Activated CD4-positive, CD25-positive, alpha-beta regulatory T cell treated with anti-CD3 and anti-CD28 coated beads, Interleukin-2, amount 50 U/mL, for 16 hours (primary cell): ENCODE data around the gene UBL5.
"Not testable (repeated sequence)": the region's sequence is repeated elsewhere in the genome, so short reads cannot be mapped to it uniquely, and the experiment has no call there.

Source experiments
- DNase-seq: peaks from one replicate; pipeline ENCODE4 v3.0.0-alpha.2; 2020; ENCODE audit warnings: low read depth, low spot score

The UBL5 gene

DNA sequence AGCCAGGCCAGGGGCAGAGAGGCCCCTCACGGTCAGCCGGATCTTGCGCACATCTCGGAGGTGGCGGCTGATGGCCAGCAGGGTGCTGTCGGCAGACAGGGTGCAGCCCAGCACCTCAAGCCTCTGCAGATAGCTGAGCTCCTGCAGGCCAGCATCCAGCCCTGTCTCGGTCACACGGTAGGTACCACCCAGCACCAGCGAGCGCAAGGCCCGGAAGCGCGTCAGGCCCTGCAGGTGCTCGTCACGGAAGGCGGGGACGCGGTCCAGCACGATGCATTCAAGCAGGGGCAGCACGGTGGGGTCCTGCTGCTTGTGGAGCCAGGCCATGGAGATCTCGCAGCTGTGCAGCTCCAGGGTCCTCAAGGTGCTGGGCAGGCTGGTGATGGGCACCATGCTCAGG lies 16.6 kb upstream of the UBL5 start:
- no peak for DNase-seq

DNA sequence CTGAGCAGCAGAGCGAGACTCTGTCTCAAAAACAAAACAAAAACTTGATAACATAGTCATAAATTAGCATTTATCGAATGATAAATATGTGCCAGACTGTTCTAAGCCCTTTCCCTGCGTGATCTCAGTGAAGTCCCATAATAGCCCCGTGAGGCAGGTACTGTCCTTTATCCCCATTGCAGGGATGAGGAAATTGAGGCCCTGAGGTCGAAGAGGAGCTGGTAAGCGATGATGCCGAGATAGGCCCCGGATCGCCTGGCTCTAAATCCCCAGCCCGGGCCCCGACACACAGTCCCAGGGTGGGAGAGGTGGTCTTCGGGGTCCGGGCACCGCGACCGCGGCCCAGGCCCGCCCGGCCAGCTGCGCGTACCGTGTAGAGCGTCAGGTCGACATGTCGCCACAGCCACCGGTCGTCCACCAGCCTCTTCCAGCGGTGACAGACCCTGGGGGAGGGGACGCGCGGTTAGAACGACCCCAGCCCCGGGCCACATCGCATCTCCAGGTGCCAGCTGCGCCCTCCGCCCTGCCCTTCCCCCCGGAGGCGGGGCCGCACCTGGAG lies 9.5 kb upstream of the UBL5 start:
- DNase-seq = no peak

DNA sequence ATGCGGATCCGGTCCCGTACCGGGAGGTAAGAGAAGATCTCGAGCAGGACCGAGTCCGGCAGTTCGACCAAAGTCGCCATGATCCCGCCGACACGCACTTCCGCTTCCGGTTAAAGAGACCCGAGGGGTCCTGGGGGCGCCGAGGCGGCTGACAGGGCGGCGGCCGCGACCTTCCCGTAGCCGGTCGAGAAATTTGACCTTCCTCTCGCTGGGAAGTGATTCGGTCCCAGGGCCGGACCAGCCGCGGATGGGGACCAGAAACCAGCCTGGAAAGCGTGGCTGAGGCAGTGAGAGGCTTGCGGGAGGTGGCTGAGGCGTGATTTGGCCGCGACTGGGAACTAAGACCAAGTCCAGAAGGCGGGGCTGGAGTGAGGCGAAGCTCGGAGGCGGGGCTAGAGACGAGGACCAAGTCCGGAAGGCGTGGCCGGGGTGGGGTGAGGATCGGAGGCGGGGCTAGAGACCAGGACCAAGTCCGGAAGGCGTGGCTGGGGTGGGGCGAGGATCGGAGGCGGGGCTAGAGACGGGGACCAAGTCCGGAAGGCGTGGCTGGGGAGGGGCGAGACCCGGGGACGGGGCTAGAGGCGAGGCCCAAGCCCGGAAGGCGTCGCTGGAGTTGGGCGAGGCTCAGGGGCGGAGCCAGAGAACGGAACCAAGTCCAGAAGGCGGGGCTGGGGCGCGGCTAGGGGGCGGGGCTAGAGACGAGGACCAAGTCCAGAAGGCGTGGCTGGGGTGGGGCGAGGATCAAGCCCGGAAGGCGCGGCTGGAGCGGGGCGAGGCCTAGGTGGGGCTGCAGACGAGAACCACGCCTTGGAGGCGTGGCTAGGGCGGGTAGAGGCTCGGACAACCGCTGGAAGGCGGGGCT lies 8.8 kb upstream of the UBL5 start, which contains the start of gene FBXL12:
TSS of gene FBXL12 (minus strand) at position 346 of the 862 bp plus-strand sequence. CDS start at position 80, 266 bp downstream.
- peak; percentile 100 for DNase-seq

DNA sequence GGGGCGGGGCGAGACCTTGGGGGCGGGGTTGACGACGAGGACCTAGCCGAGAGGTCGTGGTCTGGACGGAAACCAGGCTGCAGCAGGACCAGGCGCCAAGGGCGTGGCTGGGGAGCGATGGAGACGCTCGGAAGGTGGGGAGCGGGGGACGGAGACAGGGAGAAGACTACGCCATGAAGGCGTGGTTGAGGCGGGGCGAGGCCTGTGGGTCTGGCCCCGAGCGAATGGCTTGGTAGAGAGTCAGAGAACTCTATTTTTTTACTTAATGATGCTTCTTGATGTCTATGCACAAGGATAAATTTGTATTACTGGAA lies 8.2 kb upstream of the UBL5 start:
- DNase-seq = no peak

DNA sequence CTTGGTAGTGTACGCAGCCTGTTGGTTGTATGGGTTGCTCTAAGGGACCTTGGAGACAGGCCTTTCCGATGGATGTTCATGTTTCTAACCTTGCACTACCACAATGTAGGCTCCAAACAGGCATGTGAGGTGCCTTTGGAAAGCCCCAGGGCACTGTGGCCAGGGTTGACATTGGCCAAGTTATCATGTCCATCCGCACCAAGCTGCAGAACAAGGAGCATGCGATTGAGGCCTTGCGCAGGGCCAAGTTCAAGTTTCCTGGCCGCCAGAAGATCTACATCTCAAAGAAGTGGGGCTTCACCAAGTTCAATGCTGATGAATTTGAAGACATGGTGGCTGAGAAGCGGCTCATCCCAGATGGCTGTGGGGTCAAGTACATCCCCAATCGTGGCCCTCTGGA lies 7.7 kb upstream of the UBL5 start:
- DNase-seq = not testable (repeated sequence)

DNA sequence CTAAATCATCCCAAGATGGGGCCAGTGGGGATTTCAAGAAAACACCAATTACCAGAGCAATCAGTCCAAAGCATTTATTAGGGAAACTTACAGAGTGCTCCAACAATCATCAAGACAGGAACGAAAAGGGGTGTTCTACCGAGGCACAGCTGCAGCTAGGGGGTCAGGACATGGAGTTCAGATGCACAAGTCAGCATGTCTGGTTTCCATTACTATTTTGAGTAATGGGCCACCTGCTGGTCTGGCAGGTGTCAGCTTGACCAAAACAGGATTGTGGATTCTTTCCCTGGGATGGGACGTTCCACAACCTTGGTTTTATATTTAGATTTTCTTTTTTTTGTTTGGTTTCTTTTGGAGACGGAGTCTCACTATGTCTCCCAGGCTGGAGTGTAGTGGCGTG lies 3.9 kb upstream of the UBL5 start:
- no peak for DNase-seq

DNA sequence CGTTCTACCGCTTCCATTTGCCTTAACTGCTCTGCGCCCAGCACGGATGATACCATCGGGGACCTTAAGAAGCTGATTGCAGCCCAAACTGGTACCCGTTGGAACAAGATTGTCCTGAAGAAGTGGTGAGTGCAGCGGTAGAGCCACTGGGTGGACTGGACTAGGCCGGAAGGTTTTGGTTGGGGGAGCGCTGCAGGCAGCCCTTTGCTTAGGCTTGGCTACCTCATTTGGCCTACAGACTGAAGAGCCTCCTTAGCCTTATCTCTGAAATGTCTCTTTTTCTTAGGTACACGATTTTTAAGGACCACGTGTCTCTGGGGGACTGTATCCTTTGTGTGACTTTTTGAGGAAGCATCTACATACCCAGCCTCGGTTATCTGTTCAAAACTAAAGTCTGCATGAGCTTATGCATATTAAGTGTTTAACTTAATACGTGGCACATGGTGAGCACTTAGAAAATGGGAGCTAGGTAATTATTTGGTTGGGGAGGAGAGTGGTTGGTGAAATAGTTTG lies 889 bp downstream of the UBL5 start:
- no peak for DNase-seq

DNA sequence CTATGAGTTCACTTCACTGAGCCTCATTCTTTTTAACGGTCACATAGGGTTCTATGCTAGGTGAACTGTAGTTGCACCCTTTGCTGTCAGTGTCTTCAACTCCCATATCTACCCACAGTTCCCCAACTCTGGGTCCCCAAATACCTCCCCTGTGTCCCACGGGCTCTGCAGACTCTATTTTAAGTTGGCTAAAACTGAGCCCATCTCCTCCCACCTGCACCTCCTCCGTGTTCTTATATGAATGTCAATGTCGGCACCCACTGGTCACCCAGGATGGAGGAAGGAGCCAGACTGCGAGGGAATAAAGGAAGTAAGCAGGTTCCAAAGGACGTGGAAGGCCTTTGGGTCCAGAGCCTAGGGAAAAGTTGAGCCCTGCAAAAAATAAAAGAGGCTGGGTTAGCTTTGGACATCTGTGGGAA lies 6.6 kb downstream of the UBL5 start:
- no peak for DNase-seq

DNA sequence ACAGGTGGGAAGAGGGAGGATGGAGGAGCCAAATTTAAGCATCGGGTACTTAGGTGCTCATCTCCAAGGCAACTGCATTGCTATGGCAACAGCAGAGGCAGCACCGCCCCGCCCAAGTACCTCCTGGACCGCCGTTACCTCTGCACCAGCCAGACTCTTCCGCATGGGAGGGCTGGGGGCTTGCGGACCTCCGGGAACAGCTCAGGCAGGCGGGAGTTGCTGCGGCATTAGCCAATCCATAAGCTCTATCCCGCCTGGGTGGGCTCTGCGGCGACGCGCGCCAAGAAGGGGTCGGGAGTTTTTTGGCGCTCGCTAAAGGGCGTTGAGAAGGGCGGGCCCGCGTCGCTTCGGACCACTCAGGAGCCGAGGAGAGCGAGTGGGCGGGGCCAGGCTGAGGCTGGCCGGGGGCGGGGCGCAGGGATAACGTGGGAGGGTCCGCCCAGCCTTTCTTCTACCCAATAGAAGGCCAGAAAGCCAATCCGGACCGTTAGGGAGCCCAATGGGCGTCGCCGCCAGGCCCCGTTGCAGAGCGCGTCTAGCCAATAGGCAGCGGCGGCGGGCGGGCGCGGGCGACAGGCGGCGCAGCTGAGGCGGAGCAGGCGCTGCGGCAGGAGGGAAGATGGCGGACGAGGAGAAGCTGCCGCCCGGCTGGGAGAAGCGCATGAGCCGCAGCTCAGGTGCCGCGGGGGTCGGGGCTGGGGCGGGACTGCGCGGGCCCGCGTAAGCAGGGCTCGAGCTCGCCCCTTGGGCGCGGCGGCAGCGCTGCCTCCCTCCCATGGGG lies 7.2 kb downstream of the UBL5 start, which contains the start of gene PIN1:
TSS of gene PIN1 (plus strand) at position 593 of the 781 bp plus-strand sequence. CDS start at position 620, 27 bp downstream.
- peak; percentile 98 for DNase-seq

DNA sequence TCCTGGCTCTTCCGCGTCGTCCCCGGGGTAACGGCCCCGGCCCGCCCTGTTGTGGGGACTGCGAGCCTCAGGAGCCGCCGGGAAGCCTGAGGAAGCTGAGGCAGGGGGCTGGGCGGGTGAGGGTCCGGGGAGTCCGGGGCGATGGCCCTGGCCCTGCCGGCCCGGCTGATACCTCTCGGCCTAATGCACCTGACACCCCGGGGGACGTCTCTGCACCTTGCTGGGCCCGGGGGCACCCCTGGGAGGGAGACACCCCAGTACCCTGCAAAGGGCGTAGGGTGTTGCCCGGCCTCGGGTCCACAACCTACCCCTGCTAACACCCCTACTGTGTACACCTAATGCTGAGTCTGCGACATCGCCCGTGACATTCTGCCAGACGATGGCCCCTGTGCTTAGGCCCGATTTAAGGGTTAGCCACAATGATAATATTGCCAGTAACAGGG lies 7.8 kb downstream of the UBL5 start:
- no peak for DNase-seq

DNA sequence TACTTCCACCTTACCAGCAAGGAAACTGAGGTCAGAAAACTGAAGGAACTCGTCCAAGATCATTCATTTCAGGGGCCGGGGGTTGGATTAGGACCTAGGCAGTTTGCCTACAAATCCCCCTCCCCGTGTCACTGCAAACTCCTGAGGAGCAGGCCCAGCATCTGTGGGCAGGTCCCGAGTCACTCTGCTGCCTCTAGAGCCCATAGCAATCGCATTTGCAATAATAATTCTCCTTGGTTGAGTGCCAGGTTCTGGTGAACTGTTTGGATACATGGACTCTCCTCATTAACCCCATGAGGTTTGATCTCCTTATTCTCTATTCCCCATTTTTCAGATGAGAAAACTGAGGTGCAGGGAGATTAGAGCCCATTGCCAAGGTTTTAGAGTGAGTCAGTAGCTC lies 8.3 kb downstream of the UBL5 start:
- no peak for DNase-seq

DNA sequence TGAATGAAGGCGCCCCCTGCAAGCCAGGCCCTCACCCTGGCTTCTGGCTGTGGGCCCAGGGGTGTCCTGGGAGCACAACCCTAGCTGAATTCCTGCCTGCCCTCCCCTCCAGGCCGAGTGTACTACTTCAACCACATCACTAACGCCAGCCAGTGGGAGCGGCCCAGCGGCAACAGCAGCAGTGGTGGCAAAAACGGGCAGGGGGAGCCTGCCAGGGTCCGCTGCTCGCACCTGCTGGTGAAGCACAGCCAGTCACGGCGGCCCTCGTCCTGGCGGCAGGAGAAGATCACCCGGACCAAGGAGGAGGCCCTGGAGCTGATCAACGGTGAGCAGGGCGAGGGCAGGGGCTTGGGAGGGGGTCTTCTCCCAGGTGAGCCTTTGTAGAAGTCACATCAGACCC lies 10.6 kb downstream of the UBL5 start:
- DNase-seq = no peak

DNA sequence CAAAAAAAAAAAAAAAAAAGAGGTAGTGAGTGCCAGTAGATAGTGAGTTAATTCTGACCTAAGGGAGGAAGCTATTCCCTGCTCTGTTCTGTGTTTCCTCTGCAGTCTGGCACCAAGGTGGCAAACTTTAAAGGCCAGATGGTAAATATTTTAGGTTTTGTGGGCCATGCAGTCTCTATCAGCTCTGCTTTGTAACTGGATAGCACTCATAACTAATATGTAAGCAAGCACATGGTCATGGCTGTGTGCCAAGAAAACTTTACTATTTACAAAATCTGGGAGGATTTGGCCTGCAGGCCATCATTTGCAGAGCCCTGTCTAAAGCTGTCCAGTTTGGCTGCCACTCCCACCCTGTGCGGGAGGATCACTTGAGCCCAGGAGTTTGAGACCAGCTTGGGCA lies 11.7 kb downstream of the UBL5 start:
- no peak for DNase-seq

DNA sequence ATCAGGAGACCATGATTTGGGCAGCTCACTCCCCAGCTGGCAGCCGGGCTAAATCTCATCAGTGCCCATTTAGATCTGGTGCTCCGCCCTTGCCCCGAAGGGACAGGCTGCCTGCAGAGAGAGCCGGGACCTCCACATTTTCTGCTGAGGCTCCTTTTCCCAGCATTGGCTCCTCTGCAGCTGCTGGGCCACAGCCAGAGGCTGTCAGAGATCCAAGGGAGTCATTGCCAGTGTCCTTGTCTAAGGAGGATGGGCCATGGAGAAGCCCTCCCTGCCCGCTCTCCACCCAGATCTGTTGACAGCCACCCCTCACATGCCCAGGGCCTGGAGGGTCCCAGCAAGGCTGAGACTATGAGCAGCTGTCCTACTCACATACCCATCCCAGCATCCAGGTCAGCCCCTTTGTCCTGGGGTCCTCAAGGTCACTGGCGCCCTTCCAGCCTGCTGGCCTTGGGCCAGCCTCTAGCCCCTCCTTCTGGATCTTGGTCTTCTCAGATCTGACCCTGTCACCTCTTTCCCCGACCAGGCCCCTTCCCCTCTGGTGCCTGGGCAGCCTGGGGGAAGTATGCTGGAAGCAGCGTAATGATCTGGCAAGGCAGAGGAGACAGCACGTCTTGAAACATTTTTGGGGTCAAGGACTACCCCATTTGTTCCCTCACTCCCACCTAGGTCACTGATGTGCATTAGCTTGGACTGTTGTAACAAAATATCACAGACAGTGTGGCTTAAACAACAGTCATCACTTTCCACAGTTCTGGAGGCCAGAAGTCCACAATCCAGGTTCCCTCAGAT lies 15.3 kb downstream of the UBL5 start:
- DNase-seq = no peak

DNA sequence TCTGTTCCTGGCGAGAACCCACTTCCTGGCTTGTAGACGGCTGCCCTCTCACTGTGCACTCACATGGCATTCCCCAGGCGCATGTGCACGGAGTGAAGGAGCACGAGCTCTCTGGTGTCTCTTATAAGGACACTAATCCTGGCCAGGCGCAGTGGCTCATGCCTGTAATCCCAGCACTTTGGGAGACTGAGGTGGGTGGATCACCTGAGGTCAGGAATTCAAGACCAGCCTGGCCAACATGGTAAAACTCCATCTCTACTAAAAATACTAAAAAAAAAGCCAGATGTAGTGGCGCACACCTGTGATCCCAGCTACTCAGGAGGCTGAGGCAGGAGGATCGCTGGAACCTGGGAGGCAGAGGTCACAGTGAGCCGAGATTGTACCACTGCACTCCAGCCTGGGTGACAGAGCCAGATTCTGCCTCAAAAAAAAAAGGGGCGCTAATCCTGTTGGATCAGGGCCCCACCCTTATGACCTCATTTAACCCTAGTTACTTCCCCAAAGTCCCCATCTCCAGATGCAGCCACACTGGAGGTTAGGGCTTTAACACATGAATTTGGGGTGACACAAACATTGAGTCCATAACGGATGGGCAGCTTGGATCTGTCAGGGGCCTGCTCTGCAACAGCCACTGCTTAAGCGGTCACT lies 16.0 kb downstream of the UBL5 start:
- not testable (repeated sequence) for DNase-seq

DNA sequence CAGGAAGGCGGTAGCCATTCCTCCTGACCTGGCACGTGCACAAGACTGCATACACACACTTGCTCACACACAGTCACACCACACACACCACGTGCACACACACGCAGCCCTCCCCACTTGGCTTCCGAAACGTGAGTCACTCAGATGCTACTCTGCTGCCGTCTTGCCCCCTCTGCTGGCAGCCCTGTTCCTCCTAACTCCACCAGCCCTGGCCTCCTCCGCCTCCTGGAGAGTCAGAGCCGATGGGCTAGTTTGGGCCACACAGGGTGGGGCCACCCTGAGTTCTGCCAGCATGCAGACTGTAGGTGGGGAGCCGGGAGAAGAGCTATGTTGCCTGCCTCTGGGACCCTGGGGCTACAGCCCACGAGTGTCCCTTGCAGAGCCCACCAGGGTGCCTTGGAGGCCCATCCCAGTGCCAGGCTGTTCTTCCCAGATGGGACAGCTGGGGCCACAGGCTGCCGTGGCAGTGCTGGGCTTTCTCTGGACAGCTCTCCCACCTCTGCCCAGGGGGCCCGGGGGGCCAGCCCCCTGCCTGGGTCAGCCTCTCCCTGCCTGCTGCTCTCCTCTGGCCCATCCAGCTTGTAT lies 19.5 kb downstream of the UBL5 start:
- DNase-seq = no peak

DNA sequence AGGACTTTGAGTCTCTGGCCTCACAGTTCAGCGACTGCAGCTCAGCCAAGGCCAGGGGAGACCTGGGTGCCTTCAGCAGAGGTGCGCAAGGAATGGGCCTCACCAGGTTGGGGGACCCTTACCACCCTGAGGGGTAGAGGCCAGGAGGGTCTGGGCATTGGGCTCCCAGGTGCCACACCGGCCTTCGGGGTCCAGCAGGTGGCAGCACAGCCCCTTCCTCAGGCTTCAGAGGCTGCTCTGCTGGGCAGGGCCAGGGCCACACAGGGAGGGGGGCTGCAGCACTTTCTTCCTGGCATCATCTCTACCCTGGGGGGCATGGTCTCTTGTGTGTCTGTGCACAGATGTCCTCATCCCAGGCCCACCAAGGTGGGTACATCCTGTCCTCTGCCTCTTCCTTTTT lies 20.3 kb downstream of the UBL5 start:
- no peak for DNase-seq

DNA sequence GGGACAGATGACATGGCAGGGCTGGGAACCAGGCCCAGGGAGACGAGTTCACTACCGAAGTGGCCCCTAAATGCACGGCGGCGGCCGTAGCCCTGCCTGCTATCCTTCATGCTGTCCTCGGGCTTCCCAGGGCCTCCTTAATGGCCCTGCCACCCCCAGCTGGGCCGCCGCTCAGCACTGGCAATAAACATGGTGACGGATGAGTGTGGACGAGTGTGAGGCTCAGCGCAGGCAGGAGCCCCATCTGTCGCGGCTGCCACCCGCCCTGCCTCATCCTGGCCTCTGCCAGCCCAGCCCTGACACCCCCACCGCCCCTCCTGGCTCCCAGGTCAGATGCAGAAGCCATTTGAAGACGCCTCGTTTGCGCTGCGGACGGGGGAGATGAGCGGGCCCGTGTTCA lies 21.0 kb downstream of the UBL5 start:
- DNase-seq = no peak

DNA sequence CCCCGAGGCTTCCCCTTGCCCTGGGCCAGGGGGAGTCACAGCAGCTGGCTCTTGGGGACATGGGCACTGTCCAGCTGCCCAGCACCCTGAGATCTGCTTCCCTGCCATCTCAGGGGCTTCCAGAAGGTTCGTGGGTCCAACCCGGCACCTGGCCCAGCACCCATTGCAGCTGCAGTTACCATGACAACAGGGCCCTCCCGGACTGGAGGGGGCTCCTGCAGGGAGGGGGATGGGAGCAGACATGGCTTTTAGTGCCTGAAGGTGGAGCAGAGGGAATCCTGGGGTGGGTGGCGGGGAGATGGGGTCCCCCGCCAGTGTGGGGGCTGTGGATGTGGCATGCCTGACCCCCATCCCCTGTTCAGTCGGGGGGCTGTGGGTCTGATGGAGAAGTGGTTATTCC lies 22.1 kb downstream of the UBL5 start:
- no peak for DNase-seq

DNA sequence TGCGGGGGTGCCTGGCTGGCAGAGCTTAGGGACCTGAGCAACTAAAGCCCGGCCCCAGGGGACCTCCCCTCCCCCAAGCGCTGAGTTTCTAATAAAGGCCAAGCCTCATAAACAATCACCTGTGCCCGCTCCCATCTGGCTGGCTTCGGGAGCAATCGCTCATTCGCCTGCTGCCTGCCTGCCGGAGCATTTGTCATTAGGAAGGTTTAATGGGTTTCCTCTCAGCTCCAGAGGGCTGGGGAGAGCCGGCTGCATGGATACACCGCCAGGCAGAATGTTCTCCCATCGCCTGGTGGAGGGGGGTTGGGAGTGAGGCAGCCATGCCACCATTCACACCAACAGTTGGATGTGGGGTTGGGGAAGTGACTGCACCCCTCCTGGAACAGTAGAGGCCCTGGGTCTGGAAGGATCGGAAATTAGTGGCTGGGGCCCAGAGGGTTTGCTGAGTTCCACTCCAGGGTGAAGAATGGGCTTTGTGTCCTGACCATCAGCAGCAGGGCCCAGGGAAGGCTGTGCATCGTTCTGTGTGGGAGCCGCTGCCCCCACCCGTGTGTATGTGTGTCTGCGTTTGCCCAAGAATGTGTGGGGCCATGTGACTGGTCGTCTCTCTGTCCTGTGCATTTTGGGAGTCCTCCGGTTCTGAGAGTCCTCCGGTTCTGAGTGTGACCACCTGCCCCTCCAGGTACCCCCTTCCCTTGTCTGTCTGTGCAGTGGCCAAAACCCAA lies 22.7 kb downstream of the UBL5 start:
- DNase-seq = no peak
